ENCODE results near the gene FOXP4. TPM values are rescaled to one million over a fixed set of nuclear protein-coding genes. Genes with fewer than 3 reads are reported as not detected.

Gene FOXP4
- total RNA-seq, 1 donor from 2014 or later, result 30.0 TPM

DNA sequence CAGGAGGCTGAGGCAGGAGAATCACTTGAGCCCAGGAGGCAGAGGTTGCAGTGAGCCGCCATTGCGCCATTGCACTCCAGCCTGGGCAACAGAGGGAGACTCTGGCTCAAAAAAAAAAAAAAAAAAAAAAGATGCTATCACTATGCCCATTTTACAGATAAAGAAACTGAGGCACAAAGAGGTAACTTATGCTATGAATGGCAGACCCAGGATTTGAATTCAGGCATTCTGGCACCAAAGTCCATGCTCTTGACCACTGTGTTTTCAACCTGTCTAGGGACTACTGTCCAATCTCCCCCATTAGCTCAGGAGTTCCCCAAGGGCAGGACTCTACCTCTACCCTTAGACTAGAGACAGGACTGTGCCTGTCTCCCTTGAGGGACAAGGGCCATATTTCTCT lies 82.9 kb downstream of the FOXP4 start:
- DNase-seq (no peak), ATAC-seq (no peak)
- Histone ChIP-seq H3K36me3 (no peaks in the 10 kb centered on the region), H3K4me1 (peaks cover 7% of the 10 kb centered on the region), H3K4me3 (no peak overlapping the region), H3K27ac (no peak overlapping the region), H3K9me3 (no peaks in the 10 kb centered on the region), H3K27me3 (ENCODE audit: low read depth) (no peaks in the 10 kb centered on the region)
- intact Hi-C loops (cut with DNase I), result no loop called here
- TF ChIP-seq, protein P1, sequence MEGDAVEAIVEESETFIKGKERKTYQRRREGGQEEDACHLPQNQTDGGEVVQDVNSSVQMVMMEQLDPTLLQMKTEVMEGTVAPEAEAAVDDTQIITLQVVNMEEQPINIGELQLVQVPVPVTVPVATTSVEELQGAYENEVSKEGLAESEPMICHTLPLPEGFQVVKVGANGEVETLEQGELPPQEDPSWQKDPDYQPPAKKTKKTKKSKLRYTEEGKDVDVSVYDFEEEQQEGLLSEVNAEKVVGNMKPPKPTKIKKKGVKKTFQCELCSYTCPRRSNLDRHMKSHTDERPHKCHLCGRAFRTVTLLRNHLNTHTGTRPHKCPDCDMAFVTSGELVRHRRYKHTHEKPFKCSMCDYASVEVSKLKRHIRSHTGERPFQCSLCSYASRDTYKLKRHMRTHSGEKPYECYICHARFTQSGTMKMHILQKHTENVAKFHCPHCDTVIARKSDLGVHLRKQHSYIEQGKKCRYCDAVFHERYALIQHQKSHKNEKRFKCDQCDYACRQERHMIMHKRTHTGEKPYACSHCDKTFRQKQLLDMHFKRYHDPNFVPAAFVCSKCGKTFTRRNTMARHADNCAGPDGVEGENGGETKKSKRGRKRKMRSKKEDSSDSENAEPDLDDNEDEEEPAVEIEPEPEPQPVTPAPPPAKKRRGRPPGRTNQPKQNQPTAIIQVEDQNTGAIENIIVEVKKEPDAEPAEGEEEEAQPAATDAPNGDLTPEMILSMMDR (IDR thresholded peaks at IDR 0.05), result no peak

DNA sequence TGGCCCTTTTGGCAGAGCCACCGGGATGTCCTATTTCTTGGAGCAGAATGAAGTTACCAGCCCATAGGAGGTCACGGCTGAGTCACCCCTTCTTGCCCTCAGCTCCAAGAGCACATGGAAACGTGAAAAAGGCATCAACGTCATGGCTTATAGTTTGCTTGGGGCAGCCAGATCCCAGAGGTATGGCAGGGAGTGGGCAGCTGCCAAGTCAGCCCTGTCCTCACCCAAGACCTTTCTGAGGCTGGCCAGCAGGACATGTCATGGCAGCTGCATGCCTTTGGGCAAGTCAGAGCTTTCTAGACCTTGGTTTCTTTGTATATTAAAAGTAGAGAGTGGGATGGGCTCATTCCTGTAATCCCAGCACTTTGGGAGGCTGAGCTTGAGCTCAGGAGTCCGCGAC lies 83.9 kb downstream of the FOXP4 start:
- no peak for ATAC-seq
- Histone ChIP-seq H3K27ac (no peak overlapping the region), H3K4me1 (peaks cover 7% of the 10 kb centered on the region), H3K4me3 (no peak overlapping the region), H3K9me3 (no peaks in the 10 kb centered on the region), H3K27me3 (ENCODE audit: low read depth) (no peaks in the 10 kb centered on the region), H3K36me3 (no peaks in the 10 kb centered on the region)
- DNase-seq, result peak; percentile 7
- intact Hi-C loops (cut with DNase I), result no loop called here
- TF ChIP-seq, protein P1 (IDR thresholded peaks at IDR 0.05), result no peak

DNA sequence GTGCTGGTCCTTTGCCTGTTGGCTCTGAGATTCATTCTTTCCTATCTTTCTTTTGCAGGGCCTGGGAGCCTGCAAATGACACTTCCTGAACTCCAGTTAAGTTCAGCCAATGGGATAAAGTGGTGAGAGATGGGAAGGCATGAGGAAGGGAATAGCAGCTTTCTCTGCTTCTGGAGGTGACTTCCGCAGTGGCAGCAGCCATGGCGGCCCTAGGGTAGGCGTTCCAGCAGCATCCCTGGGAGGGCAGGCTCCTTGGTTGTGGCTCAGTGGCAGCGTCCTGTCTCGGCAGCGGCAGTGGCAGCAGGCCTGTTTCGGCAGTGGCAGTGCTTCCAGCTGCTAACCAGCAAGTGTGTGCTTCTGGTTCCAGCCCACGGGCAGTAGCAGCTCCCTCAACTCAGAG lies 84.8 kb downstream of the FOXP4 start:
- no peaks in the 10 kb centered on the region for H3K4me1 ChIP-seq

DNA sequence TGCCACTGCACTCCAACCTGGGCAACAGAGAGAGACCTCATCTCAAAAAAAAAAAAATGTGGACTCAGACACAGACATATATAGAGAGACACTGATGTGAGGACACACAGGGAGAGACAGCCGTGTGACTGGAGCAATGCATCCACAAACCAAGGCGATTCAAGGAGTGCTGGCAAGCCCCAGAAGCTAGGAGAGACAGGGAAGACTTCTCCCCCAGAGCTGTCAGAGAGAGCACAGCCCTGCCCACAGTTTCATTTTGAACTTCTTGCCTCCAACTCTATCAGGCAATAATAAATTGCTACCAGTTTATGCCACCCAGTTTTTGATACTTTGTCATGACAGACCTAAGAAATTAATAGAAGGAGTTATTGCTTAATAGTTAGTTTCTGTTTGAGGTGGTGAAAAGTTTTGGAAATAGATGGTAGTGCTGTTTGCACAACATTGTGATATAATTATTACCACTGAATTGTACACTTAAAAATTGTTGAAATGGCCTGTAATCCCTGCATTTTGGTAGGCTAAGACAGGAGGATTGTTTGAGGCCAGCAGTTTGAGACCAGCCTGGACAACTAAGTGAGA lies 87.0 kb downstream of the FOXP4 start:
- Histone ChIP-seq H3K27ac (no peak overlapping the region), H3K36me3 (no peaks in the 10 kb centered on the region), H3K4me3 (no peak overlapping the region), H3K9me3 (no peaks in the 10 kb centered on the region), H3K27me3 (ENCODE audit: low read depth) (peaks cover 15% of the 10 kb centered on the region), H3K4me1 (peaks cover 16% of the 10 kb centered on the region)
- DNase-seq (no peak), ATAC-seq (no peak)
- TF ChIP-seq, protein P1 (IDR thresholded peaks at IDR 0.05), result no peak
- intact Hi-C loops (cut with DNase I), result no loop called here

More for the DNA sequence above, 84.8 kb downstream of the FOXP4 start:
- ATAC-seq (no peak), DNase-seq (peak; percentile 16)
- intact Hi-C loops (cut with DNase I), result no loop called here
- H3K36me3 ChIP-seq, result no peaks in the 10 kb centered on the region
- TF ChIP-seq, protein P1 (IDR thresholded peaks at IDR 0.05), result no peak
- H3K9me3 ChIP-seq, result no peaks in the 10 kb centered on the region
- H3K27me3 ChIP-seq (ENCODE audit: low read depth), result no peaks in the 10 kb centered on the region
- no peak overlapping the region for H3K27ac ChIP-seq
- no peak overlapping the region for H3K4me3 ChIP-seq

DNA sequence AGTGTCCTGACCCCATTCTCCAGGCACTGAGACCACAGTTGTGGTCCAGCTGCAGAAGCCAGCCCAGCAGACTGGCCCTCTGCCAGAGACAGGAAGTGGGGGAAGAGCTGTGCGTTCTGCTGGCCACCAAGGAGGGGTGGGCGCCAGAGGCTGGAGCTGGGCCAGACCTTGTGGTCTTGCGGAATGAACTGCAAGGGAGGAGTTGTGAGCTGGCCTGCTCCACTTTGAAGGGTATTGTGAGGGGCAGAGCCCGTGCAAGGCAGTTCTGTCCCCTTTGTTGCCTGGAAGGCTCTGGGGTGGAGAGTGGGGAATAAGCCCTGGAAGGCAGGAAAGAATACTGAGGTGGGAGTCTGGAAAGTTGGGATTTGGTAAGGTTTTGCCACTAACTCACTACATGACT lies 88.5 kb downstream of the FOXP4 start:
- no peaks in the 10 kb centered on the region for H3K9me3 ChIP-seq
- H3K4me3 ChIP-seq, result no peak overlapping the region
- no peaks in the 10 kb centered on the region for H3K36me3 ChIP-seq
- H3K27ac ChIP-seq, result no peak overlapping the region
- H3K4me1 ChIP-seq, result peaks cover 23% of the 10 kb centered on the region
- ATAC-seq (no peak), DNase-seq (peak; percentile 27)
- intact Hi-C loops (cut with DNase I), result no loop called here
- TF ChIP-seq, protein P1 (IDR thresholded peaks at IDR 0.05), result no peak
- peaks cover 23% of the 10 kb centered on the region for H3K27me3 ChIP-seq (ENCODE audit: low read depth)

All from lower lobe of right lung (tissue), 2 donors.